Measurements from ENCODE around the gene CSNK1G2.

CSNK1G2 gene

GRCh38 chr19:1945899-1946298 is 4.9 kb downstream of the CSNK1G2 start:
- peak; percentile 44 for DNase-seq

DNA sequence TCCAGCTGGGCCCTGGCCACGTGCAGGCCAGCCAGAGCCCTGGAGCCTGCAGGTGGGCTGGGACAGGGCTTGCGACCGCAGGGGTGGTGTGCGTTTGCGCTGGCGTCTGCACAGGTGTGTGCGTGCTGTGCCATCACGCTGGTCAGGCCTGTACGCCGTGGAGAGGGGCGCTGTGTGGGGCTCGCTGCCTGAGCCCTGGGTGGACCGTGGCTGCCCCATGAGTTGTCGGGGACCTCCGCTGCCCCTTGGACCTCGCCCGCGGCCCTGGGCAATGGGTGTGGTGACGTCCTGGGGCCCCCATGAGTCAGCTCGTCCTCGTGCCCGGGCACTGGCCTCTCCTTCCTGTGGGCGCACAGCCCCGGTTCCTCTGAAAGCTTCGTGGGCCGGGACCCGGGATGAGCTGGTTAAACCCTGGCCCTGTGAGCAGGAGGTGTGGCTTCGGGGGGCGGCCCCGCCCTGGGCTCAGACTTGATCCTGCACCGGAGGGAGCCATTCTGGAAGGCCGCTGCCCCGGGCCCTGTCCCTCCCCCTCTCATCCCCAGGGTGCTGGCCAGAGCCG is 6.8 kb downstream of the CSNK1G2 start:
- no peak for DNase-seq

DNA sequence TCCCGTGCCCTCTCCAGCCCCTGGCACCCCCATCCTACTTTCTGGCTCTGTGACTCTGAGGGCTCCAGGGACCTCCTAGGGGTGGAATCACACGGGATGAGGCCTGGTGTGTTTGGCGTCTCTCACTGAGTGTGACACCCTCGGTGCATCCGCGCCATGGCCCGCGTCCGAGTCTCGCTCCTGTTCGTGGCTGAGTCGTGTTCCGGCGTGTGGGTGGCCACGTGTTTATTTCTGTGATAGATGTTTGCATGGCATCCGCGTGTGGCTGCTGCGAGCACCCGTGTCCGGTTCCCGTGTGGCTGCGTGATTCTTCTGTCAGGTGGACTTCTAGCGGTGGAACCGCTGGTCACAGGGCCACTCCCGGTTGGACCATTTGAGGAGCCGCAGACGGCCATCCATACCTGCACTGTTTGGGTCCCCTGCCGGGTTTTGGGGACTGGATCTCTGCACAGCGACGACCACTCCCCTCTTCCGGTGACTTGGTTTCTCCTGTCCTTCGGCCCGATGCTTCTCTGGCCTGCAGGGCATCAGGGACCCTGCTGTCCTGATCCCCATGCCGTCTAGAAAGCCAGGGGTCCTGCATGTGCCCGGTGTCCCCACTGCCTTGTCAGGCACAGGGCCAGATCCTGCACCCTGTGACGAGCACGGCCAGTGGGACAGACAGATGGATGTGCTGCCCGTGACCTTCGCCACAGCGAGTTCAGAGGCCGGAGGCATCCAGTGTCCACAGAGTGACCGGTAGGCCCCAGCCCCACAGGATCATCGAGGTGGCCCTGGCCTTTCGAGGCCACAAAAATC is 8.5 kb downstream of the CSNK1G2 start:
- no peak for DNase-seq

GRCh38 chr19:1950640-1951039 is 9.7 kb downstream of the CSNK1G2 start:
- DNase-seq, result no peak

GRCh38 chr19:1952635-1953034 is 11.7 kb downstream of the CSNK1G2 start:
- DNase-seq, result no peak

DNA sequence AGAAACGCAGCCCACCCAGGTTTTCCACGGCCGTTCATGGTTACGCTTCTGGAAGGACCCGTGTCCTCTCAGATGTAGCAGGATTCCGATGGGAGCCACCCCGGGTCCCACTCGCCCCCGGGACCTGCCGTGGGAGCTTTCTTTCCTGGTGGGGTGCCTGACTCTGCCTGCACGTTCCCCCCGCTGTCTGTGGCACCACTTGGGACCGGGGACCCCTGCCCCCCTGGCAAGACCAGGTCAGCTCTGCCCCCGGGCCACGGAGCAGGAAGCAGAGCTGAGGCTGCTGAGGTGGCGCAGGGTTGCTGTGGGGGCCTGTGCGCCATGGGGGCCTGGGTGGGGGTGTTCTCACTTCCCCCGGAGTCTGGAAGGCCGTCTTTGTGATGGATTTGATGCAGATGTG is 12.1 kb downstream of the CSNK1G2 start:
- no peak for DNase-seq

DNA sequence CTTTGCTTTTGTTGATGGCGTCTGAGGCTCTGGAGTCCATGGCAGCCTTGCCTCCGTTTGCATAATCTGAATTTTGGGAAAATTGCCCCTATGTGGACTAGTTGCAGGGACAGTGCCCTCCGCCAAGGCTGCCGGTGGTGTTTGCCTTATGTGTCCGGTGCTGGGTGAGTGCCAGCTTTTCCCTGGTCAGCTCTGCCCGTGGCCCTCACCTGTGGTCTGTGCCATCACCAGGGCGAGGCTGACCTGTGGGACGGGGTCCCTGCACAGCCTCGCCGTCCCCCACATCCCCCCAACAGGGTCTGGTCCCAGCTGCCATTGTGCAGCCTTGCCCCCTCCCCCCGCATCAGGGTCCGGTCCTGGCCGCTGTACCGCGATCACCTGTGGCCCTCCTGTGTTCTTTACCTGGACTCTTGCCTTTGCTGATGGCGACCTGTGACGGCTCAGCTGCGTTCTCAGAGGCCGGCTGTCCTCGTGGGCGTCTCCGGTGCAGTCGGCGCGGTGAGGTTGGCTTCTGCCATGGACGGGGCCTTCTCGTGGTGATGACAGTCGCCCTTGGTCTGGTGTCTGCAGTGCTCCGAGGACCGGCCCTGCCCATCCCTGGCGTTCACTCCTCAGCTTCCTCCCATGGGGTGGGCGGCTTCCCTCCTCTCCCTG is 12.6 kb downstream of the CSNK1G2 start:
- no peak for DNase-seq

- no peak for DNase-seq
These were observed 13.6 kb downstream of the CSNK1G2 start for GRCh38 chr19:1954532-1954933.

DNA sequence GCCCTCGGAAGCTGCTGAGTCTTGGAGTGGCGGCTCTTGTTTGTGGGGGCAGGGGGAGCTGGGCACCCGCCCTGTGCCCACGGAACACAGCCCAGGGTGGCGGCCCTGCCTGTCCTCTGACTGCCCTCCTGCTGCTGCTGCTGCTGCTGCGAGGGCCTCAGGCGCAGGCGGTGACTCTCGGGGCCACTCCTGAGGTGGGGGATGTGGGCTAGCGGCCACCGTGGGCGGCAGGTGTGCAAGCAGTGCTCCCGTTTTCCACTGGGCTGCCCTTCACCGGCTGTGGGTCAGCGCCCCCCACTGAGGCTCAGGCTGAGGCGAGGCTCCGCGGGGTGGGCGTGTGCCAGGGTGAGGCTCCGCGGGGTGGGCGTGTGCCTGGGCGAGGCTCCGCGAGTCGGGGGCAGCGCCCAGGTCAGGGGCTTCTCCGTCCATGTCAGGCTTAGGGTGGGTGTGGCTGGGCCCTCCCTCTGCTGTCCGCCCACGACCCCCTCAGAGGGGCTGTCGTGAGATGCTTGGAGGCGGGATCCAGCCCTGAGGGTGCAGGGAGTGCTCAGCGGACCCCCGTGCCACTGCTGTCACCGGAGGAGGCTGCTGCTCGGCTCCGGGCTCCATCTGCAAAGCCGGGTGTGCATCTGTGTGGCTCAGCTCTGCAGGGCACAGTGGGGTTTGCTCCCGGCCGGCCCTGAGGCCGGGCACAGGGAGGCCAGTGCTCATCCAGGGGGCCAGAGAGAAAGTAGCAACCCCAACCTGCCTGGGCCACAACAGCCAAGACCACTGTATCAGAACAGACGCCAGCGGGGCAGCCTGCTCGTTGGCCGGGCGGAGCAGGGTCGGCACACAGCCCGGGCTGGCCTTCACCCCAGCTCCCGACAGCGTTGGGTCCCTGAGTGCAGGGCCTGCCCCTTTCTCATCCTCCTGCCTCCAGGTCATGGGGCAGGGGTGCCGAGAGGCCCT is 14.5 kb downstream of the CSNK1G2 start:
- DNase-seq, result no peak

DNA sequence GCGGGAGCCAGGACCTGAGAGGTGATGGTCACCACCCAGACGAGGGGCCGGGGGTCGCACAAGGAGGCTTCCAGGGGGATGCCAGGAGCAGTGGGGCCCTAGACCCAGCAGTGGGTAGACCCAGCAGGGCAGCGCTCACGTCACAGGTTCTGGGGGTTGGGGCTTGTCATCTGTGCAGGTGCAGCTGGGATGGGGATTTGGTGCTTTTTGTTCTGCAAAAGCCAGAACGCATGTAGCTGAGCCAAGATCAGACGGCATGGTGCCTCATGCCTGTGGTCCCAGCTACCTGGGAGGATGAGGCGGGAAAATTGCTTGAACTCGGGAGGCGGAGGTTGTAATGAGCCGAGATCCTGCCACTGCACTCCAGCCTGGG is 15.1 kb downstream of the CSNK1G2 start:
- no peak for DNase-seq

DNA sequence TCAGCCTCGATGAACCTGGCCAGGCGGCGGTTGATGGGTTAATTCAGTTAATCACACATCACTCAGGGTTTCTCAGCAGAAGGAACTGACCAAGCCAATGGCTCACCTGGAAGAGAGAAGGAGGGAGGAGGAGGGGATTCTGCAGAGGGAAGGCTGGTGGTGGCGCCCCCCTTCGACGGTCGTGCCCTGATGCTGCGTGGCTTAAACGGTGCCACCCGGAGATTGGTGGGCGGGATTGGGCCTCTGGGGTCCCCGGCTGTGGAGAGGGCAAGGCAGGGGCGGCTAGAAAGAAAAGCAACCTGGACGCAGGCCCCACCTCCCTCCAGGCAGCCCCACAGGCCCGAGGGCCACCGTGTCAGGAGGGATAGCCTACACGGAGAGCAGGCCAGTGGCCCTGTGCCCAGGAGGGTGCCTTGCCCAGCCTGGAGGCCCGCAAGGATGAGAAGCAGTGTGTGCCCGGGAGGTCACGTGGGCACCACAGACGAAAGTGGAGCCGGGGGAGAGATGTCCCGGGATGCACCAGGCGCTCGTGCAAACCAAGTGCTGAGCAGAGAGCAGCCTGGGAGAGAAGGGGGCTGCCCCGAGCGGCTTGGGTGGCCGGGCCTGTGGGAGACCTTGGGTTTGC is 16.0 kb downstream of the CSNK1G2 start:
- no peak for DNase-seq

GRCh38 chr19:1957562-1958248 is 16.7 kb downstream of the CSNK1G2 start:
- no peak for DNase-seq

DNA sequence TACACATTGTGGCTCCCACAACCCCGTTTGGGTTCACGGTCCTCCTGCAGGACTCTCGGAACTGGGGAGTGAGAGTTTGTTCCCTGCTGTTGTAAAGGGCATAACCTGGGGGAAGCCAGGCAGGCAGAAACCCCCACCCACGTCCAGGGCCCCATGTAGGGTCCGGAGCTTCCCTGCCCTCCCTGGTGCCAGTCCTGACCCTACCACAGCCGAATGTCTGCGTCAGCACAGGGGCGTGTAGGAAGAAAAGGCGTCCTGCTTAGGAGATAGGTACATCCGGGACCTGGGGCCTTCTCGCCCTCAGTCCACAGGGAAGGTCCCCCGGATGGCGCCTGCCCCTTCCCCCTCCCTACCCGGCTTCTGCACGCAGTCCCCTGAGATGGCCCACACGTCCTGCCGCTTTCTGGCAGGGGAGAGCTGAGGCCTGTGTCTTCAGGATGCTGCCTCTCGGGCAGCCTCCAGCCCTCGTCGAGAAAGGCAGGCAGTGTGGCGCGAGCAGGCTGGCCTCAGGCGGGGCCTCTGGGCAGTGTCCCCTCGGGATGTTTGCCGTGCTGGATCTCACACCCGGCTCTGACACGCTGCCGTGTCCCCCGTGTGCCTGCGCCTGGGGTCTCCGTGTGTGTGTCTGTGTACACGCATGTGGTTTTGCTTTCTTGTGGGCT is 19.1 kb downstream of the CSNK1G2 start:
- DNase-seq, result no peak

GRCh38 chr19:1961000-1961883 is 20.3 kb downstream of the CSNK1G2 start:
- no peak for DNase-seq

GRCh38 chr19:1962674-1963073 is 21.7 kb downstream of the CSNK1G2 start:
- DNase-seq, result no peak

DNA sequence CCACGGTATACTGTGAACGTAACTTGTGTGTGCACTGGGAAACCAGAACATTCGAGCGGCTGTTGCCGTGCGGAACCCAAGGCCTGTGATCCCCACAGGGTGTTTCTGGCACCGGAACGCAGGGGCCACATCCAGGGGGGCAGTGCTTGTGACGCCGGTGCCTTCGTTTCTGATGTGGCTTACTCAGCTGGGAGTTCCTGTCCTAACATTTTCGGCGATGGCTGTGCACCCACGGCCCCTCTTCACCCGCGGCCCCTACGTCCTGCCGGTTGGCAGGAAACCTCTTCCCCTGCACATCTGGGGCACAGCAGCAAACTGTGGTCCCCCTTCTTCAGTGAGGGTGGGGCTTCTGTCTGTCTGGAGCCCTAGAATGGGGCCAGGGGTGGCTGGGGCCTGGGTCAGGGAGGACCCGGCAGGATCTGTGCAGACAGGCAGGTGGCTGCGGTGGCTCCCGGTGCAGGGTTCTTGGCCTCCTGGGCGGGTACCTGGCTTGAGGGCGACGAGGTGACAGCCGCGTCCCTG is 26.2 kb downstream of the CSNK1G2 start:
- DNase-seq, result no peak

DNA sequence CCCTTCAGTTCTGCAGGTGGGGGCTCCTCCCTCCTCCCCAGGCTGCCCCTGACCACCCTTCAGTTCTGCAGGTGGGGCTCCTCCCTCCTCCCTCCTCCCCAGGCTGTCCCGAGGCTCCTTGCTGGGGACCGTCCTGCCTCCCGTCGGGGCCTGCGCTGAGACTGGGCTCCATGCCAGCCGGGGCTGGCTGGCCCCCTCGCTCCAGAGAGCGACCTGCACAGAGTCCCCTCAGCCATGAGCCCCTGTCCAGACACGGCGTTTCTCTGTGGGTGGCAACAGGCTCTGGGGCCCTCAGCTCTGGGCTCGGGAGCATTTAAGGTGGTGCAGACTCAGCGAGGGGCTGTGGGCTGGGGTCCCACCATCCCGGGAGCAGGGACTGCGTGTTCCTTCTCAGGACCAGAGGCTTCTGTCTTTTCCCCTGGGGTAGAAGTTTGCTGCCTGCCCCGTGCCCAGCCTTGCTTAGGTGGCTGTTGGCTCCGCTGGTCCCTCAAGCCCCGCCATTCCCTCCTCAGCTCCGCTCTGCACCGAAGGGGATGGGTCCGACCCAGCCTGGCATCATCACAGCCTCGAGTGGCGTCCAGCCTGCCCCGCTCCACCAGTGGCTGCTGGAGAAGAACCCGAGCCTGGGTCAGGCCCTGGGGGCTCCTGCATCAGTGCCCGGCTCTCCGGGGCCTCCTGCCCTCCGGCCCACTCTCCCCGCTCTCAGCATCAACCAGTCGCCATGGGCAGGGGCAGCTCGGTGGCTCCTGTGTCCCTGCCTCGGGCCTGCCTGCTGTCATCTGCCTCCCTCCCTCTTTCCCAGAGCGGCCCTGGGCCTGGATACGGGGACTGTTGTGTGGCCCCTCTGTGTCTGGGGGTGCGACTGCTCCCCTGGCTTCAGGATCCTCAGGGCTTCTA is 27.6 kb downstream of the CSNK1G2 start:
- no peak for DNase-seq

GRCh38 chr19:1969176-1970002 is 28.4 kb downstream of the CSNK1G2 start:
- DNase-seq, result no peak

All from DMS53 (cell line).